ENCODE measurements around the gene KIN. TPM values are rescaled to one million over a fixed set of nuclear protein-coding genes. Genes with fewer than 3 reads are reported as not detected.

KIN gene
- total RNA-seq, 1 experiment from 2014 or later: 23.4 TPM

- Histone ChIP-seq H3K18ac (ENCODE audit: insufficient read length, low read depth, low read length) (no peak overlapping the region), H3K4ac (ENCODE audit: low read depth, low read length) (no peak overlapping the region), H2BK15ac (ENCODE audit: low read depth, low read length) (no peak overlapping the region), H2AFZ (ENCODE audit: low read length) (no peak overlapping the region), H3K4me1 (ENCODE audit: insufficient read depth, low read length) (peaks cover 3% of the 10 kb centered on the region; the same call in 1 of the 2 replicates), H3K14ac (ENCODE audit: insufficient read depth, low read length) (no peak overlapping the region), H3T11ph (ENCODE audit: low read length) (no peak overlapping the region), H3K4me2 (ENCODE audit: insufficient read depth, insufficient read length, low read length) (no peak overlapping the region), H2BK20ac (ENCODE audit: low read depth, low read length, poor library complexity, severe bottlenecking) (no peak overlapping the region), H3K56ac (ENCODE audit: insufficient read length, low read depth, low read length) (no peak overlapping the region), H2BK120ac (ENCODE audit: low read depth, low read length, poor library complexity, severe bottlenecking) (no peak overlapping the region), H3K23me2 (ENCODE audit: insufficient read length, low read depth, low read length, poor library complexity, severe bottlenecking) (no peaks in the 10 kb centered on the region), H3K27ac (ENCODE audit: insufficient read length, low read depth, low read length) (no peak overlapping the region), H4K5ac (ENCODE audit: insufficient read length, low read depth, low read length) (no peak overlapping the region), H4K20me1 (ENCODE audit: control insufficient read depth, insufficient read depth, insufficient read length) (no peaks in the 10 kb centered on the region), H3K79me2 (ENCODE audit: insufficient read depth, low read length) (no peaks in the 10 kb centered on the region), H2BK12ac (ENCODE audit: insufficient read length, low read depth, low read length) (no peak overlapping the region), H4K91ac (ENCODE audit: insufficient read length, low read depth, low read length) (no peak overlapping the region), H3K79me1 (ENCODE audit: insufficient read depth, low read depth, low read length, poor library complexity, severe bottlenecking) (no peaks in the 10 kb centered on the region), H3K23ac (ENCODE audit: insufficient read length, low read depth, low read length) (no peak overlapping the region), H3K9me3 (ENCODE audit: control insufficient read depth, low read depth, low read length) (no peaks in the 10 kb centered on the region), H3K27me3 (ENCODE audit: insufficient read depth, low read length) (no peaks in the 10 kb centered on the region), H2AK5ac (ENCODE audit: insufficient read length, low read length) (no peak overlapping the region), H3K9ac (ENCODE audit: extremely low read depth, insufficient read length, low read length) (no peak overlapping the region), H2BK5ac (ENCODE audit: insufficient read length, low read length) (no peak overlapping the region), H4K8ac (replicated peaks; ENCODE audit: insufficient read length, low read depth, low read length) (no peak overlapping the region)
- Mint-ChIP-seq H3K27me3 (ENCODE audit: low read depth) (peaks cover 2% of the 10 kb centered on the region), H3K4me1 (peaks cover 2 to 5% of the 10 kb centered on the region in 2 experiments; a peak in 3 of 4 replicates), H3K27ac (no peak overlapping the region; a peak in 1 of 7 replicates), H3K4me3 (no peak overlapping the region), H3K36me3 (ENCODE audit: insufficient read depth in 1 of 3, low read depth in 3 of 3) (no peaks in the 10 kb centered on the region), H3K9me3 (peaks cover 0 to 1% of the 10 kb centered on the region in 2 experiments; a peak in 2 of 5 replicates)
- no peak for DNase-seq
- no peak for TF ChIP-seq CTCF (conservative IDR thresholded peaks at IDR 0.05)
- no CpG with 5 or more reads among the region's 8 CpGs for WGBS (ENCODE audit: extremely low coverage, insufficient read length, low lambda C conversion rate)
Measured at GRCh38 chr10:7701158-7701742, 86.5 kb downstream of the KIN start.

Other genes starting within 250 kb of the KIN start
- gene ITIH5, start 121.0 kb downstream of the KIN start, total RNA-seq (2021): 1.1 and 1.3 TPM in 2 replicates
- gene ITIH2, start 84.7 kb downstream of the KIN start, total RNA-seq (2021): not detected in 2 replicates
- 268 and 280 TPM in 2 replicates for gene ATP5F1C, start 184 bp upstream of the KIN start, total RNA-seq (2021)
- gene TAF3, start 30.5 kb upstream of the KIN start, total RNA-seq (2021): 10.1 and 10.2 TPM in 2 replicates